NCI-H446 treated with DMSO at 0.1 percent for 48 hours (cell line): Measurements from ENCODE around the gene SLC39A1.
"Not testable (repeated sequence)": the region's sequence is repeated elsewhere in the genome, so short reads cannot be mapped to it uniquely, and the experiment has no call there.

Experiments
- DNase-seq: peaks from one replicate; lab custom pipeline; 2025; lab: John Stamatoyannopoulos, UW

The SLC39A1 gene, protein sequence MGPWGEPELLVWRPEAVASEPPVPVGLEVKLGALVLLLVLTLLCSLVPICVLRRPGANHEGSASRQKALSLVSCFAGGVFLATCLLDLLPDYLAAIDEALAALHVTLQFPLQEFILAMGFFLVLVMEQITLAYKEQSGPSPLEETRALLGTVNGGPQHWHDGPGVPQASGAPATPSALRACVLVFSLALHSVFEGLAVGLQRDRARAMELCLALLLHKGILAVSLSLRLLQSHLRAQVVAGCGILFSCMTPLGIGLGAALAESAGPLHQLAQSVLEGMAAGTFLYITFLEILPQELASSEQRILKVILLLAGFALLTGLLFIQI

DNA sequence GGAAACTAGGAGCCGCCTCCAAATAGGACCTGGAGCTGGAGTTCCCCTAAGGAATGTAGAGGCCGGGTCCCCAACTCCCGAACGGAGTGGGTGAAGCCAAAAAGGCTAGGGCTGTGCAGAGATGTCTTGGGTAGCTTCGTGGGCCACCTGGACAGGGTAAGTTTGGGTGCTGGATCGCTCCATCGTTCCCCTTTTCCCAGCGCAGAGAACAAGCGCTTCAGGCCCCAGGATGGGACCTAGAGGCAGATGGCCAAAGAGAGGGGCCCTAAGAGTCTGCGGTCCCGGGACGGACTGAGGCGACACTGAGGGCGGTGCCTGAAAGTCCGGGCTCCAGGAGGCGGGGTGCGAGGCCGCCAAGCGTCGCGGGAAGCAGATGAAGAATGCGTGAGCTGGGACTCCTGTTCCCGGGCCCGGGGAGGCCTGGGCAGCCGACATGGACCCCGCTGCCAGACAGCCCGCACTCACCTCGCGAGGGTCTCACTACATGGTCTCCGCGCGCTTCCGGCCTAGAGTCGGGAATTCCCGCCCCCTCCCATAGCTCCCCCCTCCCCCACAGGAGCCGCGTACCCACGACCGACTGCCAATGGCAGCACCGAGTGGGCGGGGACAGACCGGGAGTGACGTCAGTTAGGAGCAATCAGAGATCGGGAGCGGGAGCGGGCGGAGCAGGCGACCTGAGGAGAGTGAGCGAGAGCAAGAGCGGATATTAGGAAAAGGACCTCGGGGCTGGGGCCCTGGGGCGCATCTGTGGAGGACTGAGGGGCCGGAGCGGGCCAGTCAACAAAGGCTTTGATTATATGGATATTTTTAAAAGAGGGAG lies at the start of gene SLC39A1:
SLC39A1 (minus strand) TSS at position 508 of the 820 bp plus-strand sequence. CDS start 822 bp downstream, outside the sequence.
- DNase-seq, result peak; percentile 95

DNA sequence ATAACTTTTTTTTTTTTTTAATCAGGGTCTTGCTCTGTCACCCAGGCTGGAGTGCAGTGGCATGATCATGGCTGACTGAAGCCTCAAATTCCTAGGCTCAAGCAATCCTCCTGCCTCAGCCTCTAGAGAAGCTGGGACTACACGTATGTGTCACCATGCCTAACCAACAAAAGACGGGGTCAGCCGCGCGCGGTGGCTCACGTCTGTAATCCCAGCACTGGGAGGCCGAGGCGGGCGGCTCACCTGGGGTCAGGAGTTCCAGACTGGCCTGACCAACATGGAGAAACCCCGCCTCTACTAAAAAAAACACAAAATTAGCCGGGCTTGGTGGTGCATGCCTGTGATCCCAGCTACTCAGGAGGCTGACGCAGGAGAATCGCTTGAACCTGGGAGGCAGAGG lies 49.2 kb upstream of the SLC39A1 start:
- DNase-seq, result not testable (repeated sequence)

DNA sequence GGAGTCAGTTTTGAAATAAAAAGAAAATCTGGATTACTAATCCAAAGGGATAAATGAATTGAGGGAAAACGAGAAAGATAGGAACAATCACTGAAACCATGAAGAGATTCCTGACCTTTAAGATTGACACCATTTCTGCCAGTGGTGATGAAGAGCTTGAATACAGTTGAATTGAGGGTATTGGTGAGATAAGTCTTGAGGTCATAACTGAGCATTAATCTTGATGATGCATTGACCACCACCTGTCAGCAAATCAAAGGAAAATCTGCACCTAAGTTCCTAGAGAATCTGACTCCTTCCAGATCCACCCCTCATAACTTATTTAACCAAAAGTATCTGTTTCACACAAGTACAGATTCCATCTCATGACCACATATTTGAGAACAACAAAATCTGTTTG lies 48.8 kb upstream of the SLC39A1 start:
- no peak for DNase-seq

DNA sequence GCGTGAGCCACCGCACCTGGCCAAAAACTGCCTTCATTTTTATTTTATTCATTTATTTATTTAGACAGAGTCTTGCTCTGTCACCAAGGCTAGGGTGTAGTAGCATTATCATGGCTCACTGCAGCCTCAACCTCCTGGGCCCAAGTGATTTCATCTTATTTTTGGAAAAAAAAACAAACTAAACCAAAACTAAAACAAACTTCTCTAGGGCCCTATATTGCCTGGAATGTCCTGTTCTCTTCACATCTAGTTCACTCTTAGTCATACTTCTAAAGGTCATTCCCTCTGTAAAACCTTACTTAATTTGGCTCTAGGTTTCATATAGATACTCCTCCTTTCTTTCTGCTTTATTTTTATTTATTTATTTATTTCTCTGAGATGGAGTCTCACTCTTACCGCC lies 42.8 kb upstream of the SLC39A1 start:
- DNase-seq, result no peak

DNA sequence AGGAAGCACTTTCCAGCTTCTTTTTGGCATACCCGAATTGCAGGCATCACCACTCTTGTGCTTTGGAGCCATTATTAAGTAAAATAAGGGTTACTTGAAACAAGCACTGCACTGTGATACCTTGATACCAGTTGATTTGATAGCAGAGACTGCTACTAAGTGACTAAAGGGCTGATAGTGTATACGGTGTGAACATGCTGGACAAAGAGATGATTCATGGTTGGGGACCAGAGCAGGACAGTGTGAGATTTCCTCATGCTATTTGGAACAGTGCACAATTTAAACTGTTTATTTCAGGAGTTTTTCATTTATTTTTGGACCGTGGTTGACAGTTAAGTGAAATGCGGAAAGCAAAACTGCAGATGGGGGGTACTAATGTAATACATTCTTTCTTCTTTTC lies 37.1 kb upstream of the SLC39A1 start:
- DNase-seq, result no peak

DNA sequence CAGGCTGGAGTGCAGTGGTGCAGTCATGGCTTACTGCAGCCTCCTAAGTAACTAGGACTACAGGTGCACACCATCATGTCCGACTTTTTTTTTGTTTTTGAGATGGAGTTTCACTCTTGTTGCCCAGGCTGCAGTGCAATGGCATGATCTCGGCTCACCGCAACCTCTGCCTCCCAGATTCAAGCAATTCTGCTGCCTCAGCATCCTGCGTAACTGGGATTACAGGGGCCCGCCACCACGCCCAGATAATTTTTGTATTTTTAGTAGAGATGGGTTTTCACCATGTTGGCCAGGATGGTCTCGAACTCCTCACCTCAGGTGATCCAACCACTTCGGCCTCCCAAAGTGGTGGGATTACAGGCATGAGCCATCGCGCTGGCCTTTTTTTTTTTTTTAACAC lies 33.5 kb upstream of the SLC39A1 start:
- not testable (repeated sequence) for DNase-seq

DNA sequence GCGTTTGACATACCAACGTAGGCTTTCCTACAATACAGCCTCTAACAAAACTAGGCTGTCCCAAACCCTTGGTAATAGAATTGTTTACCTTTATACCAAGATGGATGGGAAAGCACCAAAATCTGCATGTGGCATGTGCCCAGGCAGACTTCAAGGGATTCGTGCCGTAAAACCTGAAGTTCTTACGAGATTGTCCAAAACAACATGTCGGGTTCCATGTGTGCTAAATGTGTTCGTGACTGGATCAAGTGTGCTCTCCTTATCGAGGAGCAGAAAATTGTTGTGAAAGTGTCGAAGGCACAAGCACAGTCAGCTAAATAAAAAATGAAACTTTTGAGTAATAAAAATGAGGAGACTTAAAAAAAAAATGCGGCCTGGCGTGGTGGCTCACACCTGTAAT lies 32.3 kb upstream of the SLC39A1 start:
- no peak for DNase-seq

DNA sequence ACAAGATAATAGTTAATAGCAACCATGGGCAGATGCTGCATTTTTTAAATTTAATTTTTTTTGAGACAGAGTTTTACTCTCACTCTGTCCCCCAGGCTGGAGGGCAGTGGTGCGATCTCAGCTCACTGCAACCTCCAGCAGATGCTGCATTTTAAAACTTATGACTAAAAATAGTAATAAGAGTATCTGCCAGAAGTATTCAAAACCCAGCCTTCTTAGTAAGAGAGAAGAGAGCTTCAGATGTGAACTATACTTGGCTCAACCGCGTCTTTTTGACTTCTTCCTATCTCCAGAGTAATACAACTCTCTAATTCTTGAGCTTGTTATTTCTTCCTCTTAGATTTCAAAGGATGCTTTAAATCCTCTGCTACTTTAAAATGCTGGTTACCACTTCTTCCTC lies 31.9 kb upstream of the SLC39A1 start:
- no peak for DNase-seq

DNA sequence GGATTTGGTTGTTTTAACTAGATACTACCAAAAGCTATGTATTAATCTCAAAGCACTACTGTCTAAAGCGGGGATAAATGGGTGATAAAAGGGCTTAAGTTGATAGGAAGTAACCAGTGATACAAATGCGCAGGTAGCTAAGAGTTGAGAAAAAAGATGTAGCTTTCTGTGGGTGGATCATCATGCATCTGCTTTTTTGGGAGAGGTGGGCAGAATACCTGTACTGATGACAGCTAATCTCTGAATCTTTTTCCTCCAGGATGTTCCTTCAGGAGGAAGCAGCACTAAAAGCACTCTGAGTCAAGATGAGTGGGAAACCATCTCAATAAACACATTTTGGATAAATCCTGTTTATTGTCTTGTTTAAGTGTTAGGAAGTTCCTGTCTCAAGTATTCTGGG lies 28.5 kb upstream of the SLC39A1 start:
- DNase-seq, result no peak

DNA sequence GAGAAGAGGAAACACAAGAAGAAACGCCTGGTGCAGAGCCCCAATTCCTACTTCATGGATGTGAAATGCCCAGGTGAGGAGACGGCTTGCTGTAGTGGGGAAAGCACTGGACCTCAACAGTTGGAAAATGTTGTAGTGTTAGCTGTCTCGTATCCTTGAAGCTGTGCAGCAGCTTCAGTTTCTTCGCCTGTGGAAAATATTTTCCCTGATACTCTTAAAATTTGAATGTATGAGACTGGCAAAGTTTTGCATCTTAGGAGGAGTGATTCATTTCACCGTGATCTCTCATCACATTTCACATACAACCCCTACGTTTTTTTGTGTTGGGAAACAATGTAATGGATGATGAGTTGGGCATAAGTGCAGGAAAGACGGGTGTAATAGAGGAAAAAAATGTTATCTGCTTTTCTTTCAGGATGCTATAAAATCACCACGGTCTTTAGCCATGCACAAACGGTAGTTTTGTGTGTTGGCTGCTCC lies 27.9 kb upstream of the SLC39A1 start:
- DNase-seq, result no peak

DNA sequence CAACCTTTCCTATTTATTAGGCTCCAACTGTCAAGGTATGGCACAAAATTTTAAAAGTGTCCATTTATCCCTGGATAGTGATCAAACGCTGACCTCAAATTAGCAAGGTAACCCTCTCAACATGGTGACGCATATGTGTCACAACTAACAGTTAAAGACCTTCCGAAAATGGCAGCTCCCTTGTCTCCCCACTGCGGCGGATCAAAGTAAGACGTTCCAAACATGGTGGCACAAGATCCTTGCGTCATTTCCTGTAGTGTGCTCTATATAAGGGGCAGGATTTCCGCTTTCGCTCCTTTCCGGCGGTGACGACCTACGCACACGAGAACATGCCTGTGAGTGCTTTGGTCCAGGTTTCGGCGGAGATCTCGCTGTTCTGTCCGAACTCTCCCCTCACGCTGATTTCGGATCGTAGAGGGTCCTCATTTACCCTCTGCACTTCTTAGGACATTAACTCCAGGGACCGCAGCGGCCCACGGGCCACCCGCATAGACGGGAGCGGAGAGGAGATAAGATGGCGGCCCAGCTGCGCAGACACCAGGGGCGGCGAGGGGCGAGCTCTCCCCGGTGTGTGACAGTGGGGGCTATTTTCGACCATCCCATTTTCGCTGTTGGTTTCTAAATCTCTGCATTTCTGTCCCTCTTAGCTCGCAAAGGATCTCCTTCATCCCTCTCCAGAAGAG lies 27.3 kb upstream of the SLC39A1 start, which contains the start of gene RPS27:
RPS27 (plus strand) TSS at position 295 of the 683 bp plus-strand sequence; CDS start at position 330, 35 bp downstream.
- peak; percentile 99 for DNase-seq

DNA sequence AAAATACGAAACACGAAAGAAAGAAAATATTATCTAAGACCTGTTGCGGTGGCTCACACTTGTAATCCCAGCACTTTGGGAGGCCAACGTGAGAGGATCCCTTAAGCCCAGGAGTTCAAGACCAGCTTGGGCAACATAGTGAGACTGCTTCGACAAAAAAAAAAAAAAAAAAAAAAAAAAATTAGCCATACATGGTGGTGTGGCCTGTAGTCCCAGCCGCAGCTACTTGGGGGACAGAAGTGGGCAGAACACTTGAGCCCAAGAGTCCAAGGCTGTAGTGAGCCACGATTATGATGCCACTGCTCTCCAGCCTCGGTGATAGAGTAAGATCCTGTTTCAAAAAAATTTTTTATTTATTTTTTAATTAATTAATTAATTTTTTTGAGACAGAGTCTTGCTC lies 24.3 kb upstream of the SLC39A1 start:
- no peak for DNase-seq

DNA sequence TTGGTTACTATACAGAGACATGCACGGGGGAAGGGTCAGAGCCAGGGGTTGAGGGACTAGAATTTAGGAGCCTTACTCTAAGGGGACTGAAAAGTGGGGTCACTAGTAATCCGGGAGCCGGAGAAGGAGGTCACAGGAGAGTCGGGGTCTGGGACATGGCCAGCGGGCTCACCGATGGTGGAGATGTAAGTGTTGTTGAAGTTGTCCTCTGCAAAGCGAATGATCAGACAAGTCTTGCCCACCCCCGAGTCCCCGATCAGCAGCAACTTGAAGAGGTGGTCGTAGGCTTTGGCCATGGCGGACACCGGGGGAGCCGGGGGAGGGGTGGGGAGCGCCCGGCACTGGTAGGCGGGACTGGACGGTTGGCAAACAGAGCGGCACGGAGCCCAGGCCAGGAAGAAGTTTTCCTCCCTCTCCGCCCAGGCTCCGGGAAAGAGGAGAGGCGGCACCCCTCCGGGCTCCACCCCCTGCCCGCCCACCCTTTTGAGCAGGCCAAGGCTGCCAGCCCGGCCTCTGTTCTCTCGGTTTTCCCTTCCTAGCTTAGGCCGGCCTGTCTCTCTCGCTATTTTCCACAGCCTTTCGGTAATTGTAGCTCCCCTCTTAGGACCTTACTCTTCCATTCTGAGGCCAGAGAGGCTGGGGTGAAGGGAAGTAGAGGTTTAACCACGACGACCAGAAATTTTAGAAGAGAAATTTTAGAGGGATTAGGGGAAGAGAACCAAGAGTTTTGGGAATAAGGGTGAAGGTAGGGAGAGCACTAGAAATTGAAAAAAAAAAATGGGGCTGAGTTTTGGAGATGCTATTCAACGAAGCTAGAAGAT lies 22.8 kb upstream of the SLC39A1 start, which contains the start of gene RAB13:
RAB13 (minus strand) TSS at position 399 of the 821 bp plus-strand sequence; CDS start at position 296, 103 bp downstream.
- peak; percentile 81 for DNase-seq

DNA sequence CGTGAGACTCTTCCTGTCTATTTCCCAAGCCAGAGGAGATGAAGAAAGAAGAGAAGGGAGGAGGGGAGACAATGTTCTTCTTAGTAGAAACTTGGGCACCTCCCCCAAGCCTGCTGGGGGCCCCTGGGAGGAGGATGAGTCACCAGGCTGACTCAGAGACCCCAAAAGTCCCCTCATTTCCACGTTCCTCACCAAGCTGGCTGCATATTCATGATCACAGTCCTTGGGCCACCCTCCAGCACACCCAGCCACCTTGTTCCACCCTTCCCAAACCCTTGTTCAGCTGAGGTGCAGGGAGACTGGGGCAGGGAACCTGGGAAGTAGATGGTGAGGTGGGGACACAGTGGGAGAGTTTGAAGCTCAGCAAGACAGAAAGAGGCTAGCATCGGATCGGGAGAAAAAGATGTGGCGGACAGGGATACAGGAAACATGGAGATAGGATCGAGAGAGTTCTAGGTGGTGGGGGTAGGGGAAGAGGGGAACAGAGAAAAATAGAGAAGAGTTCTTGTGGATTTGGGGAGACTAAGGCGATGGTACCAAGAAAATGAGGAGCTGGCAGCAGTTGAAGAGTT lies 22.1 kb upstream of the SLC39A1 start:
- no peak for DNase-seq

DNA sequence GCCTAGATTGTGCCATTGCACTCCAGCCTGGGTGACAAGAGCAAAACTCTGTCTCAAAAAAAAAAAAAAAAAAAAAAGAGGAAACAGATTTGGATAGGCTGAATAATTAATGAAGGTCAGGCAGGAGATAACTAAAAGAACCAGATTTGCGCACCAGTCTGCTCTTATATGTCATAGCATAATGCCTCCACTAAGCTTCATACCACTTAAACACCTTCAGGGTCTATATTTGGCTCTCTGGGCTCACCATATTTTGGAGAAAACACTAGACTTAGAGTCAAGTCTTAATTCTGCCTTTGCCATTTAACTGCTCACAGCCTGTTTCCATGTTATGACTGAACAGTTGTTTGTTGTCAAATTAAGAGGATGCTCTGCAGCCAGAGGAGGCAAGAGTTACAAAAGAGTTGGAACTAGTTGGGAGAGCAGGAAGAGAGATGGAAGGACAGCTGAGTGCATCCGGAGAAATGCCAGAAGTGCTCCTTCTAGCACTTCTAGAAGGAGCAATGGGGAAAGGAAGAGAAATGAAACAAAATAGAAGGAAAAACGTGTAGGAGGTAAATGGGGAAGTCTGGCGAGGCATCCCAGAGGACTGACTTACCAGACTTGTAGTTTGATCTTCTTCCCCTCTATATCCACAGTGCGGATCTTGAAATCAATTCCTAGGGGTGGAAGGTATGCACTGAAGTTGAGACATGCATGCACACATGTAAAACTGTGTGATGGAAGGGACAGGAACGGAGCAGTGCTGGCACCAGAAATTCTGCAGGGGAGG lies 21.0 kb upstream of the SLC39A1 start:
- DNase-seq, result no peak

DNA sequence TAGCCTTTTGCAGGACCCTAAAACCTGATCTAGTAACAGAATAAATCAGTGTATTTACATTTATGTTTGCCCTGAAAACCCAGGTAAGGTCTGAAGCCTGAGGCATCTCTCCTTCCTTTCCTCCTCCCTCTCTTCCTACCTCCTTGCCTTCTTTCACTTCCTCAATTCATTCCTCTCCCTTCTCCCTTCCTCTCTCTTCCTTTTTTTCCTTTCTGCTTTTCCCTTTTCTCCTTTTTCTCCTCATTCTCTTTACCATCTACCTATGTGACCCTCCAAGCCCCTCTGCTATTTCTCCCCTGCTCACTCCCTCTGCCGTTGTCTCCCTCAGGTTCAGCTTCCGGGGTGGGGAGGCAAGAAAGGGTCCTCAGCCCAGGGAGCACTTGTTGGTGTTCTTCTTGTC lies 18.4 kb upstream of the SLC39A1 start:
- not testable (repeated sequence) for DNase-seq

DNA sequence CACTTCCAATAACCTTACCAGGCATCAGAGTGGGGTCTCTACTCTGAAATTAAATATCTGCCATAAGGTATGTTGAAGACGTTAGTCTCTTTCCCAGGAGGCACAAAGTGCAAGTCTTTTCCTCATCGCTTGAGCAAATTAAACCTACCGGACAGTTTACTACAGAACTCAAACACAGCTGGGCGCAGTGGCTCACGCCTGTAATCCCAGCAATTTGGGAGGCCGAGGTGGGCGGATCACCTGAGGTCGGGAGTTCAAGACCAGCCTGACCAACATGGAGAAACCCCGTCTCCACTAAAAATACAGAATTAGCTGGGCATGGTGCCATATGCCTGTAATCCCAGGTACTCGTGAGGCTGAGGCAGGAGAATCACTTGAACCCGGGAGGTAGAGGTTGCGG lies 15.8 kb upstream of the SLC39A1 start:
- not testable (repeated sequence) for DNase-seq

DNA sequence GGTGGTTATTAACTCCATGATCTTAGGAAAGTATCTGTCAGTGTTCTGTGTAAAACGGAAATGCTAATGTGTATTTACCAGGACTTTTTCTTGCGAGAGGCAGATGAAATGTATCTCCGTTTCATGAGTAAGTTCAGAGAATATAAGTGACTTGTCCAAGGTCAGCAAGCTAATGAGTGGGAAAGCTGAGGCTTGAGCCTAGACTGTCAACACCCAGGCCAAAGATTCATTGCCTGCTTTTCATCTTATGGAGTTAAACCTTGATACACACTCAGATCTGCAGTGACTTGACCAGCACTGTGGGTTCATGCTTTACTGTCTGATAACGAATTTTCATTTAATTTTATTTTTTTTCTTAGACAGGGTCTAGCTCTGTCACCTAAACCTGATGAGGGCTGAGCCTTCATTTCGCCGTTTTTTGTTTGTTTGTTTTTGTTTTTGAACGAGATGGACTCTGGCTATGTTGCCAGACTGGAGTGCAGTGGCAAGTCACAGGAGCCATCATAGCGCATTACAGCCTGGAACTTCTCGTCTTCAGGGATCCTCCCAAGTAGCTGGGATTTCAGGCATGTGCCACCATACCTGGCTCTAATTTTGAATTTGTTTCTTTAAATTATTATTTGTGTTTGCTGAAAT lies 15.1 kb upstream of the SLC39A1 start:
- DNase-seq, result no peak
